K562 (cell line): ENCODE results near the gene HOXB3. TPM values are rescaled to one million over a fixed set of nuclear protein-coding genes. Genes with fewer than 3 reads are reported as not detected.

Source experiments
- CBFA2T2 ChIP-seq: fragments of 450-650 bp; conservative IDR thresholded peaks from 2 replicates; pipeline ENCODE4 v1.6.1; 2017; ENCODE audit warnings: mild to moderate bottlenecking
- DDX20 ChIP-seq: fragments of 450-650 bp; IDR thresholded peaks from 2 replicates; pipeline ENCODE4 v1.6.1; 2016; ENCODE audit warnings: missing genetic modification characterization, low read depth, mild to moderate bottlenecking, missing compliant biosample characterization, moderate library complexity
- ETV6 ChIP-seq, 3 experiments: fragments of 150-350 bp in 1 of 3; sonication (generic) in 1 of 3; formaldehyde crosslinking in 1 of 3; IDR thresholded peaks; 2 replicates each; pipeline versions ENCODE4 v1.6.1 to v1.8.0; 2014 to 2022; ENCODE audit warnings: borderline replicate concordance in 2 of 3, low read depth in 2 of 3, antibody characterized with exemption in 1 of 3, low read length in 1 of 3, mild to moderate bottlenecking in 1 of 3, missing genetic modification reagents in 1 of 3
- EZH2 ChIP-seq: IDR thresholded peaks from 2 replicates; pipeline ENCODE4 v1.6.1; 2012; ENCODE audit warnings: low read depth, mild to moderate bottlenecking, inconsistent platforms, low read length, borderline replicate concordance
- KDM5B ChIP-seq: fragments of 200-600 bp; sonication (generic); IDR thresholded peaks from 2 replicates; pipeline ENCODE4 v1.6.1; 2012; ENCODE audit warnings: low read depth, mild to moderate bottlenecking, moderate library complexity, low read length, control low read depth, inconsistent platforms; ENCODE audit not compliant: insufficient replicate concordance
- MECOM ChIP-seq: fragments of 250-450 bp; sonication (Bioruptor Pico); IDR thresholded peaks from 2 replicates; pipeline ENCODE4 v1.8.0; 2022; ENCODE audit warnings: inconsistent platforms
- NR4A1 ChIP-seq, 2 experiments: fragments of 250-450 bp in 1 of 2; fragments of 450-650 bp in 1 of 2; sonication (Bioruptor Pico) in 1 of 2; IDR thresholded peaks; 2 replicates each; pipeline versions ENCODE4 v1.4.0 to v1.6.1; 2016 to 2020; ENCODE audit warnings: mild to moderate bottlenecking in 2 of 2, missing compliant biosample characterization in 1 of 2, missing genetic modification characterization in 1 of 2, moderate library complexity in 1 of 2
- PML ChIP-seq: IDR thresholded peaks from 2 replicates; pipeline ENCODE4 v1.6.1; 2012; ENCODE audit warnings: low read length, inconsistent platforms
- RBM22 ChIP-seq: fragments of 200-400 bp; formaldehyde crosslinking; IDR thresholded peaks from 2 replicates; pipeline ENCODE4 v1.6.1; 2018; ENCODE audit warnings: low read length, low read depth; ENCODE audit not compliant: poor library complexity, severe bottlenecking
- STAT5A ChIP-seq: IDR thresholded peaks from 2 replicates; pipeline ENCODE4 v1.6.1; 2012; ENCODE audit warnings: low read length, inconsistent platforms, borderline replicate concordance
- ZFP36 ChIP-seq: fragments of 150-350 bp; IDR thresholded peaks from 2 replicates; pipeline ENCODE4 v1.6.1; 2018; ENCODE audit warnings: low read length, low read depth; ENCODE audit not compliant: partially characterized antibody
- ZNF57 ChIP-seq: fragments of 450-650 bp; formaldehyde crosslinking; IDR thresholded peaks from 2 replicates; pipeline ENCODE4 v1.4.0; 2020; ENCODE audit warnings: mild to moderate bottlenecking, moderate library complexity
- polyA plus RNA-seq, 8 experiments: library from polyadenylated mRNA; depleted of rRNA in 4 of 8; stranded (reverse) in 5 of 8; unstranded in 3 of 8; fragments of >200 nt; fragmentation: Nextera tagmentation in 2 of 8; fragmentation: Illumina TruSeq in 1 of 8; extraction: Ambion mirVana in 2 of 8; extraction: Trizol in 1 of 8; gene quantifications; 2 replicates each; pipeline versions ENCODE4 v1.2.1 to v1.2.3, GENCODE V29; 2011 to 2014; ENCODE audit warnings: inconsistent platforms in 1 of 8, missing spikeins in 1 of 8
- total RNA-seq, 7 experiments: library from RNA; depleted of rRNA in 6 of 7; stranded (reverse); fragments of >200 nt in 6 of 7; fragmentation: Illumina TruSeq in 2 of 7; extraction: Trizol in 2 of 7; gene quantifications; 2 replicates each; pipeline versions ENCODE4 v1.2.1 to v1.2.3, GENCODE V29; 2011 to 2021; ENCODE audit warnings: low replicate concordance in 1 of 7
- TF ChIP-seq, protein P1 (sequence below), 2 experiments: fragments of 150-350 bp in 1 of 2; IDR thresholded peaks; 2 replicates each; pipeline ENCODE4 v1.6.1; 2012 to 2016; ENCODE audit warnings: low read depth in 2 of 2, low read length in 2 of 2, mild to moderate bottlenecking in 1 of 2, moderate library complexity in 1 of 2
- TF ChIP-seq, protein P2 (sequence below): fragments of 450-650 bp; formaldehyde crosslinking; conservative IDR thresholded peaks from 2 replicates; pipeline ENCODE4 v1.4.0; 2022; ENCODE audit warnings: mild to moderate bottlenecking, missing genetic modification characterization
- TF ChIP-seq, protein P3 (sequence below): sonication (generic); formaldehyde crosslinking; IDR thresholded peaks from 2 replicates; pipeline ENCODE4 v1.8.0; 2022; ENCODE audit warnings: mild to moderate bottlenecking, low read depth, missing genetic modification reagents
- TF ChIP-seq, protein P4 (sequence below): fragments of 250-450 bp; sonication (Bioruptor Pico); IDR thresholded peaks from 2 replicates; pipeline ENCODE4 v1.4.0; 2020

Gene HOXB3
- total and polyA plus RNA-seq, 9 of the 15 experiments (the other 6 are each of a cell fraction or from before 2014, with no cell fraction given): 2.4 to 41.3 (median 20.2) TPM

DNA sequence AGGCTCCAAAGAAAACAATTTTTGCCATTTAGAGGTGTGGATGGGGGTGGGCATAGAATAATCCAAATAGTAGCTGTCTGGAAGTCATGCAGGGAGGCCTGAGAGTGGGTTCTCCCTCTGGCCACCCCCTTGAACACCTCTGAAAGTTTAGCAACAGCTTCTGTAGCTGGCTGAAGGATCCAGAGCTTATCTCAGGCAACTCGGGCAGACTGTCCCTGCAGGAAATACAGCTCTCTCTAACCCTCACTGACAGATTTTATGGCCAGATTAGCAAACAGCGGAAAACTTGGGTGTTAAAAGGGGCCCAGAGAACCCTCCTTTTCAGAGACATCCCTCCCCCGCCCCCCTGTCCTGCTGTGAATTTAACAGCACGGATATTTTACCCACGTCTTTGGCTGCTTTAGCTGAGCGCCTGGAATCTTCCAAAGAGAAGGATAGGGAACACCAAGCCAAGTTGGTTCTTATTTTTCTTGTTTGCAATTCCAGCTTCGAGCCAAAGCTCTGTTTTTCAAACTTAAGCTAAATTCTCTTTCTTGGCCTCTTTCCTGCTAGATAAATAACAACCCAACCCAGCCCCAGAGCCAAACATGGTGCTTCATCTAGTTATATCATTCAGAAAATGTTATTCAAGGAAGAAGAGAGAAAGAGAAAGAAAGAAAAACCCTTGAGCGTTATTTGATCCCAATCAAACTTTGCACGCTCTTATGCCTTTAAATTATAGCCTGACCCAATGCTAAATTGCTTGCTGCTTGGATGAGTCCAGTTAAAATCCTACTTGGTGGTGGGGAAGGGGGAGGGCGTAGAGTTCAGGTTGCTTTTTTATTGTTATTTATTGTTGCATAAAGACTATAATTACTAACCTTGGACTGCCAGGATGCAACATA lies 42.9 kb downstream of the HOXB3 start (continued):
- TF ChIP-seq, protein P1, sequence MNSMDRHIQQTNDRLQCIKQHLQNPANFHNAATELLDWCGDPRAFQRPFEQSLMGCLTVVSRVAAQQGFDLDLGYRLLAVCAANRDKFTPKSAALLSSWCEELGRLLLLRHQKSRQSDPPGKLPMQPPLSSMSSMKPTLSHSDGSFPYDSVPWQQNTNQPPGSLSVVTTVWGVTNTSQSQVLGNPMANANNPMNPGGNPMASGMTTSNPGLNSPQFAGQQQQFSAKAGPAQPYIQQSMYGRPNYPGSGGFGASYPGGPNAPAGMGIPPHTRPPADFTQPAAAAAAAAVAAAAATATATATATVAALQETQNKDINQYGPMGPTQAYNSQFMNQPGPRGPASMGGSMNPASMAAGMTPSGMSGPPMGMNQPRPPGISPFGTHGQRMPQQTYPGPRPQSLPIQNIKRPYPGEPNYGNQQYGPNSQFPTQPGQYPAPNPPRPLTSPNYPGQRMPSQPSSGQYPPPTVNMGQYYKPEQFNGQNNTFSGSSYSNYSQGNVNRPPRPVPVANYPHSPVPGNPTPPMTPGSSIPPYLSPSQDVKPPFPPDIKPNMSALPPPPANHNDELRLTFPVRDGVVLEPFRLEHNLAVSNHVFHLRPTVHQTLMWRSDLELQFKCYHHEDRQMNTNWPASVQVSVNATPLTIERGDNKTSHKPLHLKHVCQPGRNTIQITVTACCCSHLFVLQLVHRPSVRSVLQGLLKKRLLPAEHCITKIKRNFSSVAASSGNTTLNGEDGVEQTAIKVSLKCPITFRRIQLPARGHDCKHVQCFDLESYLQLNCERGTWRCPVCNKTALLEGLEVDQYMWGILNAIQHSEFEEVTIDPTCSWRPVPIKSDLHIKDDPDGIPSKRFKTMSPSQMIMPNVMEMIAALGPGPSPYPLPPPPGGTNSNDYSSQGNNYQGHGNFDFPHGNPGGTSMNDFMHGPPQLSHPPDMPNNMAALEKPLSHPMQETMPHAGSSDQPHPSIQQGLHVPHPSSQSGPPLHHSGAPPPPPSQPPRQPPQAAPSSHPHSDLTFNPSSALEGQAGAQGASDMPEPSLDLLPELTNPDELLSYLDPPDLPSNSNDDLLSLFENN (IDR thresholded peaks at IDR 0.05; ENCODE audit: low read depth in 2 of 2, low read length in 2 of 2): peak in 1 of 2 experiments; percentile 85; a peak in 2 of 4 replicates
- TF ChIP-seq DDX20 (tag) (no peak), RBM22 (no peak), STAT5A (peak; percentile 76), ZNF57 (CRISPR knock-in tag) (no peak), EZH2 (no peak), MECOM (no peak), CBFA2T2 (peak; percentile 78), ZFP36 (no peak), PML (peak; percentile 82), ETV6 (IDR thresholded peaks at IDR 0.05; ENCODE audit: borderline replicate concordance in 1 of 2, low read depth in 2 of 2, low read length in 1 of 2) (no peak), ETV6 (CRISPR knock-in tag; IDR thresholded peaks at IDR 0.05; ENCODE audit: borderline replicate concordance) (no peak), KDM5B (peak; percentile 57), NR4A1 (CRISPR knock-in tag; IDR thresholded peaks at IDR 0.05) (no peak), NR4A1 (tag; IDR thresholded peaks at IDR 0.05) (no peak)
- TF ChIP-seq, protein P2, sequence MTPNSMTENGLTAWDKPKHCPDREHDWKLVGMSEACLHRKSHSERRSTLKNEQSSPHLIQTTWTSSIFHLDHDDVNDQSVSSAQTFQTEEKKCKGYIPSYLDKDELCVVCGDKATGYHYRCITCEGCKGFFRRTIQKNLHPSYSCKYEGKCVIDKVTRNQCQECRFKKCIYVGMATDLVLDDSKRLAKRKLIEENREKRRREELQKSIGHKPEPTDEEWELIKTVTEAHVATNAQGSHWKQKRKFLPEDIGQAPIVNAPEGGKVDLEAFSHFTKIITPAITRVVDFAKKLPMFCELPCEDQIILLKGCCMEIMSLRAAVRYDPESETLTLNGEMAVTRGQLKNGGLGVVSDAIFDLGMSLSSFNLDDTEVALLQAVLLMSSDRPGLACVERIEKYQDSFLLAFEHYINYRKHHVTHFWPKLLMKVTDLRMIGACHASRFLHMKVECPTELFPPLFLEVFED (CRISPR knock-in tag): no peak
- TF ChIP-seq, protein P3, sequence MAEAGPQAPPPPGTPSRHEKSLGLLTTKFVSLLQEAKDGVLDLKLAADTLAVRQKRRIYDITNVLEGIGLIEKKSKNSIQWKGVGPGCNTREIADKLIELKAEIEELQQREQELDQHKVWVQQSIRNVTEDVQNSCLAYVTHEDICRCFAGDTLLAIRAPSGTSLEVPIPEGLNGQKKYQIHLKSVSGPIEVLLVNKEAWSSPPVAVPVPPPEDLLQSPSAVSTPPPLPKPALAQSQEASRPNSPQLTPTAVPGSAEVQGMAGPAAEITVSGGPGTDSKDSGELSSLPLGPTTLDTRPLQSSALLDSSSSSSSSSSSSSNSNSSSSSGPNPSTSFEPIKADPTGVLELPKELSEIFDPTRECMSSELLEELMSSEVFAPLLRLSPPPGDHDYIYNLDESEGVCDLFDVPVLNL (CRISPR knock-in tag): no peak
- TF ChIP-seq, protein P4, sequence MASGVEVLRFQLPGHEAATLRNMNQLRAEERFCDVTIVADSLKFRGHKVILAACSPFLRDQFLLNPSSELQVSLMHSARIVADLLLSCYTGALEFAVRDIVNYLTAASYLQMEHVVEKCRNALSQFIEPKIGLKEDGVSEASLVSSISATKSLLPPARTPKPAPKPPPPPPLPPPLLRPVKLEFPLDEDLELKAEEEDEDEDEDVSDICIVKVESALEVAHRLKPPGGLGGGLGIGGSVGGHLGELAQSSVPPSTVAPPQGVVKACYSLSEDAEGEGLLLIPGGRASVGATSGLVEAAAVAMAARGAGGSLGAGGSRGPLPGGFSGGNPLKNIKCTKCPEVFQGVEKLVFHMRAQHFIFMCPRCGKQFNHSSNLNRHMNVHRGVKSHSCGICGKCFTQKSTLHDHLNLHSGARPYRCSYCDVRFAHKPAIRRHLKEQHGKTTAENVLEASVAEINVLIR (CRISPR knock-in tag): 0 out of 2 replicates have a peak, but pooled peaks have one; percentile 3
